ENCODE results near the gene GAGE12E.
"Not testable (repeated sequence)": the region's sequence is repeated elsewhere in the genome, so short reads cannot be mapped to it uniquely, and the experiment has no call there.

Gene GAGE12E

GRCh38 chrX:49550989-49551388, at the start of gene GAGE12E:
TSS of gene GAGE12E (plus strand) at chrX:49551289. CDS start at chrX:49552444, 1,155 bp downstream.
- DNase-seq, result not testable (repeated sequence)

- DNase-seq, result not testable (repeated sequence)
Measured at GRCh38 chrX:49531877-49532276, 19.2 kb upstream of the GAGE12E start, which contains the start of gene GAGE12C. TSS of gene GAGE12C (plus strand) at chrX:49532177. CDS start at chrX:49533332, 1,155 bp downstream.

GRCh38 chrX:49541433-49541832, 9.7 kb upstream of the GAGE12E start, which contains the start of gene GAGE12D:
TSS of gene GAGE12D (plus strand) at chrX:49541733. CDS start at chrX:49542888, 1,155 bp downstream.
- not testable (repeated sequence) for DNase-seq

- not testable (repeated sequence) for DNase-seq
Measured at GRCh38 chrX:49560542-49560941, 9.5 kb downstream of the GAGE12E start, which contains the start of gene GAGE12F. TSS of gene GAGE12F (plus strand) at chrX:49560842. CDS start at chrX:49561997, 1,155 bp downstream.

- DNase-seq, result not testable (repeated sequence)
Measured at GRCh38 chrX:49568728-49569127, 17.6 kb downstream of the GAGE12E start.

- DNase-seq, result not testable (repeated sequence)
Measured at GRCh38 chrX:49569152-49569551, 18.1 kb downstream of the GAGE12E start.

- not testable (repeated sequence) for DNase-seq
Measured at GRCh38 chrX:49570100-49570499, 19.0 kb downstream of the GAGE12E start, which contains the start of gene GAGE12G. TSS of gene GAGE12G (plus strand) at chrX:49570400. CDS start at chrX:49571555, 1,155 bp downstream.

- not testable (repeated sequence) for DNase-seq
Measured at GRCh38 chrX:49579649-49580048, 28.6 kb downstream of the GAGE12E start, which contains the start of gene GAGE12H. TSS of gene GAGE12H (plus strand) at chrX:49579949. CDS start at chrX:49581104, 1,155 bp downstream.

GRCh38 chrX:49589196-49589595, 38.1 kb downstream of the GAGE12E start, which contains the start of gene GAGE2A:
TSS of gene GAGE2A (plus strand) at chrX:49589496. CDS start at chrX:49590651, 1,155 bp downstream.
- not testable (repeated sequence) for DNase-seq

- not testable (repeated sequence) for DNase-seq
Measured at GRCh38 chrX:49589769-49590478, 38.8 kb downstream of the GAGE12E start.

GRCh38 chrX:49590488-49590887, 39.4 kb downstream of the GAGE12E start:
- DNase-seq, result not testable (repeated sequence)

GRCh38 chrX:49598720-49599119, 47.6 kb downstream of the GAGE12E start, which contains the start of gene GAGE1:
TSS of gene GAGE1 (plus strand) at chrX:49599020. CDS start at chrX:49600175, 1,155 bp downstream.
- DNase-seq, result not testable (repeated sequence)
